ENCODE measurements around the gene TTLL1. TPM values are rescaled to one million over a fixed set of nuclear protein-coding genes. Genes with fewer than 3 reads are reported as not detected.

Gene TTLL1
- total RNA-seq (2022; extraction: Qiagen RNA extraction), result 2.0 to 3.3 TPM (median 3.0 TPM) in 5 replicates

GRCh38 chr22:43088984-43089717 lies at the start of gene TTLL1:
Gene TTLL1 (minus strand): TSS chr22:43089391. CDS start chr22:43075586, 13,805 bp downstream.

DNA sequence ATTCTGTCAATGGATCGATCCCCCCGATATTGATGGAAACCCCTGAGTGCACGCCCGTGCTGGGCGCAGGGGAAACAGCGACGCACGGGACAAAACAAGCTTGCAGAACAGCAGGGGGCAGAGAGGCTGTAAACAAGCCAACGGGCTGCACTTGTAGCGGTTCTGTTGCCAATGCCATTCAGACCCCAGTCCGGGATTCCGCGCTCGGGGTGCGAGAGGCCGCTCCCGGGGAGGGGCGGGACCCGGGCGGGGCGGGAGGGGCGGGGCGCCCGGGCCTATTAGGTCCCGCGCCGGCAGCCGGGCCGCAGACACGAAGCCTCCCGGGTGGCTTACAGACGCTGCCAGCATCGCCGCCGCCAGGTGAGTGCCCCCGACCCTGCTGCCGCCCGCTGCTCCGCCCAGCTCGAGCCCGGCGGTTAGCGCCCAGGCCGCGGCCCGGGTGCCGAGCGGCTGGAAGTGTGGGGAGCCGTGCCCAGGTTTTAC lies 21.3 kb upstream of the TTLL1 start, which contains the start of gene BIK:
BIK (plus strand) TSS at position 307 of the 483 bp plus-strand sequence. CDS start 13,273 bp downstream, outside the sequence.

GRCh38 chr22:43014869-43015676 lies 74.1 kb downstream of the TTLL1 start, which contains the start of gene PACSIN2:
Gene PACSIN2 (minus strand): TSS chr22:43015149. CDS start chr22:42912080, 103,069 bp downstream.

Other genes with a start within 250 kb of the TTLL1 start
- 19.1 to 28.5 TPM (median 23.5 TPM) in 5 replicates for gene ARFGAP3, start 232.1 kb downstream of the TTLL1 start, total RNA-seq (2022; extraction: Qiagen RNA extraction)
- gene PACSIN2, start 74.2 kb downstream of the TTLL1 start, total RNA-seq (2022; extraction: Qiagen RNA extraction), result 148 to 200 TPM (median 179 TPM) in 5 replicates
- 1.5 to 2.6 TPM (median 1.9 TPM) in 5 replicates for gene BIK, start 21.4 kb upstream of the TTLL1 start, total RNA-seq (2022; extraction: Qiagen RNA extraction)
- gene MCAT, start 54.0 kb upstream of the TTLL1 start, total RNA-seq (2022; extraction: Qiagen RNA extraction), result 16.3 to 28.3 TPM (median 23.9 TPM) in 5 replicates
- 146 to 241 TPM (median 227 TPM) in 5 replicates for gene TSPO, start 62.2 kb upstream of the TTLL1 start, total RNA-seq (2022; extraction: Qiagen RNA extraction)
- gene TTLL12, start 97.7 kb upstream of the TTLL1 start, total RNA-seq (2022; extraction: Qiagen RNA extraction), result 22.2 to 25.6 TPM (median 22.7 TPM) in 5 replicates

Measured in A549 treated with Hydrocortisone at 1 μM for 4 hours (cell line).